ENCODE results near the gene TBC1D2B.

Gene TBC1D2B

GRCh38 chr15:78065284-78065872 is 12.1 kb downstream of the TBC1D2B start:
- in situ Hi-C loops (cut with HindIII; ENCODE audit: low pct_unique_long_range_greater_than_20kb, low sequenced_read_pairs) = no loop called here
- DNase-seq (ENCODE audit: low read depth in 1 of 2, low spot score in 1 of 2) = peak in 1 of 2 experiments; percentile 62
- no peak for TF ChIP-seq JUND (IDR thresholded peaks at IDR 0.05; ENCODE audit: low read depth)

- TF ChIP-seq JUND (IDR thresholded peaks at IDR 0.05; ENCODE audit: low read depth) = no peak
- DNase-seq (ENCODE audit: low read depth in 1 of 2, low spot score in 1 of 2) = no peak
- in situ Hi-C loops (cut with HindIII; ENCODE audit: low pct_unique_long_range_greater_than_20kb, low sequenced_read_pairs) = no loop called here
These were observed 13.0 kb downstream of the TBC1D2B start for GRCh38 chr15:78064544-78064943.

GRCh38 chr15:78063970-78064385 is 13.5 kb downstream of the TBC1D2B start:
- no peak for DNase-seq (ENCODE audit: low read depth in 1 of 2, low spot score in 1 of 2)
- no peak for TF ChIP-seq JUND (IDR thresholded peaks at IDR 0.05; ENCODE audit: low read depth)
- in situ Hi-C loops (cut with HindIII; ENCODE audit: low pct_unique_long_range_greater_than_20kb, low sequenced_read_pairs) = no loop called here

- DNase-seq (ENCODE audit: low read depth in 1 of 2, low spot score in 1 of 2) = no peak
- in situ Hi-C loops (cut with HindIII; ENCODE audit: low pct_unique_long_range_greater_than_20kb, low sequenced_read_pairs) = no loop called here
These were observed 14.3 kb downstream of the TBC1D2B start for GRCh38 chr15:78063217-78063616.

GRCh38 chr15:78061963-78062427 is 15.5 kb downstream of the TBC1D2B start:
- no peak for DNase-seq (ENCODE audit: low read depth in 1 of 2, low spot score in 1 of 2)
- in situ Hi-C loops (cut with HindIII; ENCODE audit: low pct_unique_long_range_greater_than_20kb, low sequenced_read_pairs) = no loop called here
- TF ChIP-seq JUND (IDR thresholded peaks at IDR 0.05; ENCODE audit: low read depth) = no peak

More at GRCh38 chr15:78063217-78063616, 14.3 kb downstream of the TBC1D2B start:
- TF ChIP-seq JUND (IDR thresholded peaks at IDR 0.05; ENCODE audit: low read depth) = no peak

- no peak for DNase-seq (ENCODE audit: low read depth in 1 of 2, low spot score in 1 of 2)
- no peak for TF ChIP-seq JUND (IDR thresholded peaks at IDR 0.05; ENCODE audit: low read depth)
- in situ Hi-C loops (cut with HindIII; ENCODE audit: low pct_unique_long_range_greater_than_20kb, low sequenced_read_pairs) = no loop called here
These were observed 17.3 kb downstream of the TBC1D2B start for GRCh38 chr15:78060232-78060631.

GRCh38 chr15:78059110-78059839 is 18.2 kb downstream of the TBC1D2B start:
- TF ChIP-seq JUND (IDR thresholded peaks at IDR 0.05; ENCODE audit: low read depth) = no peak
- DNase-seq (ENCODE audit: low read depth in 1 of 2, low spot score in 1 of 2) = no peak
- in situ Hi-C loops (cut with HindIII; ENCODE audit: low pct_unique_long_range_greater_than_20kb, low sequenced_read_pairs) = no loop called here

GRCh38 chr15:78058401-78058935 is 19.0 kb downstream of the TBC1D2B start:
- no peak for TF ChIP-seq JUND (IDR thresholded peaks at IDR 0.05; ENCODE audit: low read depth)
- DNase-seq (ENCODE audit: low read depth in 1 of 2, low spot score in 1 of 2) = no peak
- in situ Hi-C loops (cut with HindIII; ENCODE audit: low pct_unique_long_range_greater_than_20kb, low sequenced_read_pairs) = no loop called here

- in situ Hi-C loops (cut with HindIII; ENCODE audit: low pct_unique_long_range_greater_than_20kb, low sequenced_read_pairs) = no loop called here
- no peak for TF ChIP-seq JUND (IDR thresholded peaks at IDR 0.05; ENCODE audit: low read depth)
- no peak for DNase-seq (ENCODE audit: low read depth in 1 of 2, low spot score in 1 of 2)
These were observed 19.7 kb downstream of the TBC1D2B start for GRCh38 chr15:78057803-78058202.

GRCh38 chr15:78056714-78057269 is 20.7 kb downstream of the TBC1D2B start:
- no peak for TF ChIP-seq JUND (IDR thresholded peaks at IDR 0.05; ENCODE audit: low read depth)
- no peak for DNase-seq (ENCODE audit: low read depth in 1 of 2, low spot score in 1 of 2)
- in situ Hi-C loops (cut with HindIII; ENCODE audit: low pct_unique_long_range_greater_than_20kb, low sequenced_read_pairs) = no loop called here

GRCh38 chr15:78055919-78056713 is 21.4 kb downstream of the TBC1D2B start:
- no peak for DNase-seq (ENCODE audit: low read depth in 1 of 2, low spot score in 1 of 2)
- no peak for TF ChIP-seq JUND (IDR thresholded peaks at IDR 0.05; ENCODE audit: low read depth)
- in situ Hi-C loops (cut with HindIII; ENCODE audit: low pct_unique_long_range_greater_than_20kb, low sequenced_read_pairs) = no loop called here

- no peak for TF ChIP-seq JUND (IDR thresholded peaks at IDR 0.05; ENCODE audit: low read depth)
- DNase-seq (ENCODE audit: low read depth in 1 of 2, low spot score in 1 of 2) = no peak
- in situ Hi-C loops (cut with HindIII; ENCODE audit: low pct_unique_long_range_greater_than_20kb, low sequenced_read_pairs) = no loop called here
These were observed 22.5 kb downstream of the TBC1D2B start for GRCh38 chr15:78054966-78055365.

Data from T47D (cell line).